Right forelimb (tissue), 1 donor: ENCODE measurements around the gene AATF.
A peak's percentile ranks its signal among the peaks of the same experiment; 100 is the strongest.

Experiments
- DNase-seq: peaks from one replicate; pipeline ENCODE4 v3.0.0-alpha.2; 2018

Gene AATF

GRCh38 chr17:36983618-36984017, 34.9 kb downstream of the AATF start:
- DNase-seq = no peak

DNA sequence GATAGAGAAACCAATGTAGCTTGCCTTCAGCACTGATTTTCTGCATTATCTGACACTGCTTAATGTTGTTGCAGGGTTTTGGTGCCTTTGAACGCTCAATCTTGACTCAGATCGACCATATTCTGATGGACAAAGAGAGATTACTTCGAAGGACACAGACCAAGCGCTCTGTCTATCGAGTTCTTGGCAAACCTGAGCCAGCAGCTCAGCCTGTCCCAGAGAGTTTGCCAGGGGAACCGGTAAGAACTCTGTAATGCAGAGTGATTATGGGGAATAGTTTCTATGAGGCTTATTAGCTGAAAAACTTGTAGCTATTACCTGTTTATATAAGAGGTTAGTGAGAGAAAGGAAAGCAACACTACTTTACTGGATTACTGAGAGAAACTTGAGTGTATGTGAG, 40.4 kb downstream of the AATF start:
- DNase-seq = no peak

DNA sequence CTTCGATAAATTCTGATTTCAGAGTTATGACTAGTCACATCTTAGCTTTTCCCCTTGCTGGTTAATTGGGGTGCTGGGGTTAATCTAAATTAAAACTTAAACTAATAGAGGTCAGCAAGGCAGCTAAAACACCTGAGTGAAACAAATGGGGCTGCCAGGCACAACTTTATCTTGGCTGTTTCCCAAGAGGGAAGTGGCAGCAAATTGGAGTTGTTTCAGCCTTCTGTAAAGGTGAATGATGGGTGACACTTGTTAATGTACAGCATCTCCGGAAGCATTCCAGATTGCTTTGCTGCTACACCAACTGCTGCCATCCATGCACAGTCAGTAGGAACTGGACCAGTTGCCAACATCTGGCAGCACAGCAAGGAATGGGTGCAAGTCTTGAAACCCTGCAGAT, 43.9 kb downstream of the AATF start:
- no peak for DNase-seq

DNA sequence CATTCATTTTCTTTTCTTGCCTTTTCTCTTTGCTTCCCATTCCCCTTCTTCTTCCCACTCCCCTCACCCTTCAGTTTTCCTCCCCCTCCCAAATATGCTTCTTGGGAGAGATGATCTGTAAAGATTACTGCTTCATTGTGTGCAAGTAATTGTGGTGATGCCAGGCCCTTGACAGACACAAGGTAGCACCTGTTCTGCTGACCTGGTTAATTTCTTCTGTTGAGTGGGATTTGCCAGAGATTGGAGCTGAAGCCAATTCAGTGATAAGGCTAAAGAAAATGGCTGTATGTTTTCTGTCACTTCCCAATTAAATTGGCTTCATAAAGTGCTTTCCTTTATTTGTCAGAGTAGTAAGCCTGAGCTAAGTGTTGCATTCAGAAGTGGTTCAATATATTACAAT, 44.5 kb downstream of the AATF start:
- no peak for DNase-seq

DNA sequence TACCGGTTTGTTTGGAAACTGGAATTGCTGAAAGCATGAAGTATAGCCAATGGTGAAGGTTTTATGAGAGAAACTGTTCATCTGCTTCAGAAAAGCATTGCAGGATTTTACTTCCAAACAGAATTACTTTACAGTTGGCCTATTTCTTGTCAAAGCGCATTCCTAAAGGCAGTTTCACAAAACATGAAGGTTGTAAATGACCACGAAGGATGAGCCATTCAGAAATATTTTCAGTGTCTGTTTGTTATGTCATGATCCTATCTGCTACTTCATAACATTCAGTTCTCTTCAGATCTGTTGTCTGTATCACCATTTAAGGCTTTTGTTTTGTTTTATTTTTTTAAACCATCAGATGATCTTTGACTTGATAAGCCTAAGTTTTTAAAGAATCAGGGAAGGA, 45.7 kb downstream of the AATF start:
- DNase-seq = no peak

DNA sequence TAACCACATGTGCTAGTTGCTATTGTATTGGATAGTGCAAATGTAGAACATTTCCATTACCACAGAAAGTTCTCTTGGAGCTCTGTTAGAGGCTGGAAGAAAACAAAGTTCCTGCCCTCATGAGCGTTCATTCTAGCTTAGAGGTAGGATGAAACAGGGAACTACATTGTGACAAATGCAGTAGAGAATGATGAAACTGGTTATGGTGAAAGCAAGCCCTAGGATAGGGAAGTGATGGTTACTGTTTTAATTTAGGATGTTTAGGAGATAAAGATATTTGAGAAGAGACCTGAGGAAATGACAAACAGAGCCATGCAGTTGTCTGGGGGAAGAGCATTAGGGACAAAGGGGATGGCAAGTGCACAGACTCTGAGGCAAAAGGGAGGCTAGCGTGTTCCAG, 50.7 kb downstream of the AATF start:
- no peak for DNase-seq

DNA sequence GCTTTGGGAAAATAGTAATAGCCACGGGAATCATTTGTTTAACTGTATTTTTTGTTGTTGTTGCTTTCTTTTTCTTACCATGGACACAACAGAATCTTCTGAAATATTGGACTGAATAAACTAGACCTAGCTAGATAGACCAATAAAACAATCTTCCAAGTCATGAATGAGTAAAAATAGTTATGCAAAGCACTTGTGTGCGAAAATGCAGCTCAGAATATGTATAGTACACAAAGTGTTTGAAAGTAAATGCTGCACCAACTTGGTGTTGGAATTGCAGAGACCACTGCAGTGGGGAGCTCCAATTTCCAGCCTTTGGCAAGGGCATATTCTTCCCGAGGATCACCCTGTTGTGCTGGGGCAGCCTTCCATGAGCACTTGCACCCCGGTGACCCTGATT, 68.0 kb downstream of the AATF start:
- no peak for DNase-seq

DNA sequence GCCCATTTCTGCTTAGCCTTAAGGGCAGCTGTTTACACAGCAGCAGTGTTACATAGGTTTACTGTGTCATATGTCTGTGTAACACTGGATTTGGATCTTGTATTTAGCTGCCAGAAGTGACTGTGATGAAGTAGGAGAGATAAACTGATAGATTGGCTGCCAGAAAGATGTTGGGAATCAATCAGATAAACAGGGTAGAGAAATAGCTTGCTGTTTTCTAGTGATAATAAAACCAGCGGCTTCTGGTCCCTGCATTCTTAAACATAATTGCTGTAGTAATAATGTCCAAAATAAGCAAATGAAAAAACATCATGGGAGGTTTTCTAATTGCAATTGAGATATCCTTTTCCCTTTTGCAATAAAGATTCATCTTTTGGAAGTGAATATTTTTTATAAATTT, 68.7 kb downstream of the AATF start:
- no peak for DNase-seq

DNA sequence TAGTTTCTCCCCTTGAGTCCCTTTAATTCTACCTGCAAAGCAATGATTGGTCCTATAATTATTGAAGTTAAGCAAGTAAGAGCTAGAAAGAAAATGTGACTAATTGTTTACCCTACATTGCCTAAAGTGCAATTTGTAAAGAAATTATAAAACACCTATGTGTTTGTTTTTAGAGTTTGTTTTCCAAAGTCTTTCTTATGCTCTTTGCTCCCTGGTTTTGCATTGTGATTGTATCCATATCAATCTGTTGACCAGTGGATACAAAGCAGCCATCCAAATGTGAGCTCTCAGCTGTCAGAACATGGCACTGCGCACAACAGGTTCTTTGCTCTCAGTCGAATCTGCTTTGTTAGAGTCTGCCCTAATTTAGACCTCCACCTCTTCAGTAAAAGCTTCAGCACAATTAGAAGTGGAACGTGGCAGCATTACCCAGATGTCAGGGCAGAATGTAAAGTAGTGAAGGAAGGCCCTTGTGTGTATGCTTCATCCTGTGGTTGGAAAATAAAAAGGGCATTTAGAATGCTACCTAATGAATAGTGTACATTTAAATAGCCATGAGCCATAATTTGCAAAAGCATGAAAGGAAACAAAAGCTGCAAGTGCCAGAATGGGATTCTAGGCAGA, 70.5 kb downstream of the AATF start:
- DNase-seq = no peak

DNA sequence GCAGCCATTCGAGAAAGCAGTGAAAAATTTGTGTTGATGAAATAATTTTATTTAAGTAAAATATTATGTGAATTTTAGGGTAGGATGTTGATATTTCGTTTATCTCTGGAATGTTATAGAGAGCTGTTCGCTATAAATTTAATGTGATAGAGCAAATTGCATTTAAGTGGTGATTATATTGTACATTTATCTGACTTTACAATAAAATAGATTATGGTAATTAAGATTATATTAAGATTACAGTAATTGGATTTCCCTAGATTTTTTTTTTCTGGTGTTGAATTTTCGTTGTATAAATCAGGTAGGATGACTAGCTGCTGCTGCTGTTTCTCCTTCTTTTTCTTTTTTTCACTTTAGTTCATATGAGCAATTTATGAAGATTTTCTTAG, 71.0 kb downstream of the AATF start:
- DNase-seq = no peak

- DNase-seq = no peak
Observed at GRCh38 chr17:37024181-37024637, 75.5 kb downstream of the AATF start.

DNA sequence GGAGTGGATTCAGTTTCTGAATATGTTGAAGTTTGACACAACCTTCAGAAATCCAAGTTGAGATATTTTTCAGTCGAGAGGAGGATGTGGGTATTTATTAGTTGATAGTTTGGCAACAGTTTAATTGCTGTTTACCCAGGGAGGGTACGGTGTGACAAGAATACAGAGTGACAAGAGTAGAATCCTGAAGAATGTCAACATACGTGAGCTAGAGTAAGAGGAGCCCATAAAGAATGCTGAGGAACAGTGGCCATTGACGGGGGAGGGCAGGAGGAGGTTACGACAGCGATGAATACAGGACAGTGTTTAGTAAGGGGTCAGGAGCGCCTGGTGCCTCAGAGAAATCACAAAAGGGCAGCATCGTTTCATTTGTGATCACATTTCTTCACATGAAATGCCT, 76.5 kb downstream of the AATF start:
- no peak for DNase-seq

- no peak for DNase-seq
Observed at GRCh38 chr17:37025847-37026530, 77.2 kb downstream of the AATF start.

DNA sequence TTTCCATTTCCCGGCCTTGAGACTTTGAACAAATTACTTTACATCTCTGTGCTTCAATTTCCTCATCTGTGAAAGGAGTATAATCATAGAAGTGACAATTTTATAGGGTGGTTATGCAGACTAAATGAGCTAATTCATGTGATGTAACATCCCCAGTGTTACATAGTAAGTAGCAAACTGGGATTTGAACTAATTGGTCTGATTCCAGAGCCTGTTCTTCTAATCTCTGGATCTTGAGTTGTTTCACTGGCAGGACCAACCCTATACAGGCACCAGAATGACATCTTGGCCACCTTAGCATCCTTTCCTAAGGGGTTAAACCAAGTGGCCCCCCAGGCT, 77.7 kb downstream of the AATF start:
- no peak for DNase-seq

DNA sequence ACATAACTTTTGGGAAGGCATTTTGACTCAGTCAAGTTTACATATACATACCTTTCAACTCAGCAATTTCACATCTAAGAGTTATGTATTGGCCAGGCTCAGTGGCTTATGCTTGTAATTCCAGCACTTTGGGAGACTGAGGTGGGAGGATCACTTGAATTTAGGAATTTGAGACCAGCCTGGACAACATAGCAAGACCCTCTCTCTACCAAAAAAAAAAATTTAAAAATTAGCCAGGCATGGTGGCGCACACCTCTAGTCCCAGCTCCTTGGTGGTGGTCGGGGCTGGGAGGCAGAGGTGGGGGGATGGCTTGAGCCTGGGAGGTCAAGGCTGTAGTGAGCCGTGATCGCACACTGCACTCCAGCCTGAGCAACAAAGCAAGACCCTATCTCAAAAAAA, 79.3 kb downstream of the AATF start:
- no peak for DNase-seq

GRCh38 chr17:37031493-37032083, 82.8 kb downstream of the AATF start:
- DNase-seq = no peak

DNA sequence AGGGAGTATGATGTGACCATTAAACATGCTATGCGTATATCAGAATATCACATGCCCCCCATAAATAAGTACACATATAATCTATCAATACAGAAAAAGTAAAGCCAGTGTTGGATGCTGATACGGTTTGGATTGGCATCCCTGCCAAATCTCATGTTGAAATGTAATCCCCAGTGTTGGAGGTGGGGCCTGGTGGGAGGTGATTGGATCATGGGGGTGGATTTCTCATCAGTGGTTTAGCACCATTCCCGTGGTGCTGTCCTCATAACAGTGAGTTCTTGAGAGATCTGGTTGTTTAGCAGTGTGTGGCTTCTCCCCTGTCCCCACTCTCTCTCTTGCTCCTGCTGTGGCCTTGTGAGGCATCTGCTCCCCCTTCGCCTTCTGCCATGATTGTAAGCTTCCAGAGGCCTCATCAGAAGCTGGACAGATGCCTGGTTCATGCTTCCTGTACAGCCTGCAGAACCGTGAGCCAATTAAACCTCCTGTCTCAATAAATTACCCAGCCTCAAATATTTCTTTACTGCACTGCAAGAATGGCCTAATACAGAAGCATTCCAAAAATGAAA, 88.9 kb downstream of the AATF start:
- DNase-seq = no peak

DNA sequence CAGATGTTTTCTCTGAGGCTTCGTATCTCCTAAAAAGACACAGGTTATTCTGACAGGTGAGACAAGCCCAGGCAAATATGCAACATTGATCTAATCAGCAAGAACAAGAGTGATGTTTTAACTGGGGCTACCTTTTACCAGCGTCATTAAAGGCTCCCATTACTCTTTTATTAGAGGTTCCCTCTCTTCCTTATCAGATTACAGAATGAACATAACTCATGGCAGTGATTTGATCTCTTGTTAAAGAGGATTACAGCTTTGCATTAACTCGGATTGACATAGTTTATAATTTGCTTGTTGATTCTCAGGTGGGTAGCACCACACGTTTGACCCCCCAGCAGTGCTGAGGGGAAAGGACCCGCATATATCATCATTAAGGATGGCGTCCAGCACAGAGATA, 90.5 kb downstream of the AATF start:
- no peak for DNase-seq

- no peak for DNase-seq
Observed at GRCh38 chr17:37041932-37042331, 93.2 kb downstream of the AATF start.

- DNase-seq = no peak
Observed at GRCh38 chr17:37043201-37043600, 94.4 kb downstream of the AATF start.

- no peak for DNase-seq
Observed at GRCh38 chr17:37045351-37045922, 96.7 kb downstream of the AATF start.

- peak; percentile 82 for DNase-seq
Observed at GRCh38 chr17:37047631-37048104, 98.9 kb downstream of the AATF start.

GRCh38 chr17:37048811-37049210, 100.1 kb downstream of the AATF start:
- no peak for DNase-seq

GRCh38 chr17:37050920-37051319, 102.2 kb downstream of the AATF start:
- DNase-seq = no peak
